ENCODE measurements around the gene ELMOD1. TPM values are rescaled to one million over a fixed set of nuclear protein-coding genes. Genes with fewer than 3 reads are reported as not detected.
A peak's percentile ranks its signal among the peaks of the same experiment; 100 is the strongest.

ELMOD1 gene
- total RNA-seq, 1 donor = under 0.01 TPM

- Histone ChIP-seq H3K4me2 (ENCODE audit: insufficient read depth, low read length) (peak overlapping the region; percentile 10), H3K79me2 (ENCODE audit: insufficient read depth, low read length) (no peaks in the 10 kb centered on the region), H3K36me3 (ENCODE audit: insufficient read depth, low read length) (no peaks in the 10 kb centered on the region), H3K9me3 (ENCODE audit: low read depth, low read length) (no peaks in the 10 kb centered on the region), H2AFZ (ENCODE audit: low read length) (peak overlapping the region; percentile 1), H3K4me1 (ENCODE audit: insufficient read depth, low read length) (no peaks in the 10 kb centered on the region), H3K27me3 (ENCODE audit: insufficient read depth, low read length) (peaks cover 8% of the 10 kb centered on the region), H4K20me1 (ENCODE audit: insufficient read depth, low read length) (no peaks in the 10 kb centered on the region), H3K27ac (ENCODE audit: low read depth, low read length) (no peak overlapping the region), H3K4me3 (ENCODE audit: insufficient read depth, low read length) (peak overlapping the region; percentile 50)
- TF ChIP-seq CTCF (IDR thresholded peaks at IDR 0.05; ENCODE audit: extremely low read depth, low read depth, low read length) = no peak
- no peak for DNase-seq (ENCODE audit: insufficient read length, low spot score, missing footprints)
Observed at GRCh38 chr11:107655602-107656001, 64.7 kb downstream of the ELMOD1 start.

GRCh38 chr11:107659310-107659709 lies 68.4 kb downstream of the ELMOD1 start:
- Histone ChIP-seq H3K79me2 (ENCODE audit: insufficient read depth, low read length) (no peaks in the 10 kb centered on the region), H3K27ac (ENCODE audit: low read depth, low read length) (no peak overlapping the region), H2AFZ (ENCODE audit: low read length) (no peak overlapping the region), H3K36me3 (ENCODE audit: insufficient read depth, low read length) (no peaks in the 10 kb centered on the region), H3K27me3 (ENCODE audit: insufficient read depth, low read length) (peaks cover 7% of the 10 kb centered on the region), H4K20me1 (ENCODE audit: insufficient read depth, low read length) (no peaks in the 10 kb centered on the region), H3K4me3 (ENCODE audit: insufficient read depth, low read length) (no peak overlapping the region), H3K4me2 (ENCODE audit: insufficient read depth, low read length) (no peak overlapping the region), H3K4me1 (ENCODE audit: insufficient read depth, low read length) (no peaks in the 10 kb centered on the region), H3K9me3 (ENCODE audit: low read depth, low read length) (no peaks in the 10 kb centered on the region)
- no peak for TF ChIP-seq CTCF (IDR thresholded peaks at IDR 0.05; ENCODE audit: extremely low read depth, low read depth, low read length)
- no peak for DNase-seq (ENCODE audit: insufficient read length, low spot score, missing footprints)

GRCh38 chr11:107660066-107660465 lies 69.1 kb downstream of the ELMOD1 start:
- peaks cover 7% of the 10 kb centered on the region for H3K27me3 ChIP-seq (ENCODE audit: insufficient read depth, low read length)
- no peaks in the 10 kb centered on the region for H4K20me1 ChIP-seq (ENCODE audit: insufficient read depth, low read length)
- no peaks in the 10 kb centered on the region for H3K36me3 ChIP-seq (ENCODE audit: insufficient read depth, low read length)
- H3K4me3 ChIP-seq (ENCODE audit: insufficient read depth, low read length) = no peak overlapping the region
- no peak overlapping the region for H3K4me2 ChIP-seq (ENCODE audit: insufficient read depth, low read length)
- H3K27ac ChIP-seq (ENCODE audit: low read depth, low read length) = no peak overlapping the region
- H3K79me2 ChIP-seq (ENCODE audit: insufficient read depth, low read length) = no peaks in the 10 kb centered on the region
- H3K4me1 ChIP-seq (ENCODE audit: insufficient read depth, low read length) = no peaks in the 10 kb centered on the region
- no peak overlapping the region for H2AFZ ChIP-seq (ENCODE audit: low read length)
- H3K9me3 ChIP-seq (ENCODE audit: low read depth, low read length) = no peaks in the 10 kb centered on the region
- TF ChIP-seq CTCF (IDR thresholded peaks at IDR 0.05; ENCODE audit: extremely low read depth, low read depth, low read length) = no peak
- DNase-seq (ENCODE audit: insufficient read length, low spot score, missing footprints) = no peak

DNA sequence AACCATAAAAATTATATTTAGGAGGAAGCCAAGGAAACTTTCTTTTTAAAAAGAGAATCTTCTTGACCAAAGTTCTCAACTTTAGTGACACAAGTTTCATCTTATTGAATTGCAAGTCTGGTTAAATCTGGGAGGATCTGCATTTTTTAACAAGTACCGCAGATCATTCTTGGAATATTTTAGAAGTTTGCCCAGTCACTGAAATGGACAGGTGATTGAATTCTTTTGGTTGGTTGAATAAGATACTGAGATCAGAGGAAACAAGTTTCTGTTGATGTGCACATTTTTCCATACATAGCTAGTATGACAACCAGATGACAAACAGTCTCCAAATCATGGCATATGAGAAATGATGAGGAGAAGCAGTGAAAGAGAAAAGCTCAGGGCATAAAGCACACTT lies 70.7 kb downstream of the ELMOD1 start:
- no peak for TF ChIP-seq CTCF (IDR thresholded peaks at IDR 0.05; ENCODE audit: extremely low read depth, low read depth, low read length)
- H3K9me3 ChIP-seq (ENCODE audit: low read depth, low read length) = no peaks in the 10 kb centered on the region
- no peak for DNase-seq (ENCODE audit: insufficient read length, low spot score, missing footprints)
- H3K4me2 ChIP-seq (ENCODE audit: insufficient read depth, low read length) = no peak overlapping the region
- no peak overlapping the region for H2AFZ ChIP-seq (ENCODE audit: low read length)
- H3K27me3 ChIP-seq (ENCODE audit: insufficient read depth, low read length) = peaks cover 8% of the 10 kb centered on the region
- no peaks in the 10 kb centered on the region for H3K4me1 ChIP-seq (ENCODE audit: insufficient read depth, low read length)
- no peaks in the 10 kb centered on the region for H3K36me3 ChIP-seq (ENCODE audit: insufficient read depth, low read length)
- no peak overlapping the region for H3K27ac ChIP-seq (ENCODE audit: low read depth, low read length)
- no peaks in the 10 kb centered on the region for H3K79me2 ChIP-seq (ENCODE audit: insufficient read depth, low read length)
- H3K4me3 ChIP-seq (ENCODE audit: insufficient read depth, low read length) = no peak overlapping the region
- no peaks in the 10 kb centered on the region for H4K20me1 ChIP-seq (ENCODE audit: insufficient read depth, low read length)

Measured in osteoblast (primary cell).